Measurements from ENCODE around the gene TTC32.

The TTC32 gene

GRCh38 chr2:19871836-19872235 lies 29.9 kb downstream of the TTC32 start:
- no peak for DNase-seq (ENCODE audit: low spot score)
- TF ChIP-seq CTCF (IDR thresholded peaks at IDR 0.05; ENCODE audit: extremely low read depth, insufficient read depth, missing control alignments), result no peak
- in situ Hi-C loops (cut with MboI; ENCODE audit: low pct_unique_long_range_greater_than_20kb, low sequenced_read_pairs, unreplicated experiment), result loop anchor here (25.0 kb wide), 2 partner anchors 1110 to 1360 kb away; no protein-coding TSS in a partner anchor

- in situ Hi-C loops (cut with MboI; ENCODE audit: low pct_unique_long_range_greater_than_20kb, low sequenced_read_pairs, unreplicated experiment), result loop anchor here (25.0 kb wide), 2 partner anchors 1108 to 1358 kb away; no protein-coding TSS in a partner anchor
- DNase-seq (ENCODE audit: low spot score), result no peak
- no peak for TF ChIP-seq CTCF (IDR thresholded peaks at IDR 0.05; ENCODE audit: extremely low read depth, insufficient read depth, missing control alignments)
Measured at GRCh38 chr2:19870792-19871191, 31.0 kb downstream of the TTC32 start.

- in situ Hi-C loops (cut with MboI; ENCODE audit: low pct_unique_long_range_greater_than_20kb, low sequenced_read_pairs, unreplicated experiment), result loop anchor here (25.0 kb wide), 2 partner anchors 1107 to 1357 kb away; no protein-coding TSS in a partner anchor
Measured at GRCh38 chr2:19868701-19869580, 32.8 kb downstream of the TTC32 start.

GRCh38 chr2:19868224-19868623 lies 33.6 kb downstream of the TTC32 start:
- TF ChIP-seq CTCF (IDR thresholded peaks at IDR 0.05; ENCODE audit: extremely low read depth, insufficient read depth, missing control alignments), result no peak
- in situ Hi-C loops (cut with MboI; ENCODE audit: low pct_unique_long_range_greater_than_20kb, low sequenced_read_pairs, unreplicated experiment), result loop anchor here (25.0 kb wide), 2 partner anchors 1106 to 1356 kb away; no protein-coding TSS in a partner anchor
- no peak for DNase-seq (ENCODE audit: low spot score)

More at GRCh38 chr2:19868701-19869580, 32.8 kb downstream of the TTC32 start:
- no peak for TF ChIP-seq CTCF (IDR thresholded peaks at IDR 0.05; ENCODE audit: extremely low read depth, insufficient read depth, missing control alignments)
- peak; percentile 50 for DNase-seq (ENCODE audit: low spot score)

- DNase-seq (ENCODE audit: low spot score), result no peak
- no peak for TF ChIP-seq CTCF (IDR thresholded peaks at IDR 0.05; ENCODE audit: extremely low read depth, insufficient read depth, missing control alignments)
- in situ Hi-C loops (cut with MboI; ENCODE audit: low pct_unique_long_range_greater_than_20kb, low sequenced_read_pairs, unreplicated experiment), result loop anchor here (25.0 kb wide), 2 partner anchors 1104 to 1354 kb away; no protein-coding TSS in a partner anchor
Measured at GRCh38 chr2:19866771-19867170, 35.0 kb downstream of the TTC32 start.

GRCh38 chr2:19865151-19865550 lies 36.6 kb downstream of the TTC32 start:
- no peak for TF ChIP-seq CTCF (IDR thresholded peaks at IDR 0.05; ENCODE audit: extremely low read depth, insufficient read depth, missing control alignments)
- peak; percentile 50 for DNase-seq (ENCODE audit: low spot score)
- in situ Hi-C loops (cut with MboI; ENCODE audit: low pct_unique_long_range_greater_than_20kb, low sequenced_read_pairs, unreplicated experiment), result loop anchor here (25.0 kb wide), 2 partner anchors 1103 to 1353 kb away; no protein-coding TSS in a partner anchor
